PC-9 (cell line): Measurements from ENCODE around the gene MUC22. TPM values are rescaled to one million over a fixed set of nuclear protein-coding genes. Genes with fewer than 3 reads are reported as not detected.
A peak's percentile ranks its signal among the peaks of the same experiment; 100 is the strongest.

Source experiments
- BruUV-seq: library from RNA; stranded (reverse); fragments of 400-500 nt; replicated peaks from 2 replicates; lab custom pipeline; 2021; lab: Mats Ljungman, UMichigan
- CTCF ChIA-PET: fragments of 300-600 bp; sonication (Branson Sonifier 250); formaldehyde crosslinking; loops from one replicate; lab custom pipeline; 2022; ENCODE audit warnings: antibody characterized with exemption; lab: Charles Lee
- POLR2A ChIA-PET: fragments of 300-600 bp; sonication (Branson Sonifier 250); formaldehyde crosslinking; loops from one replicate; lab custom pipeline; 2022; ENCODE audit warnings: antibody characterized with exemption; ENCODE audit not compliant: unreplicated experiment; lab: Charles Lee
- DNase-seq, 2 experiments: peaks; one replicate each; pipeline versions ENCODE4 v3.0.0 to v3.0.0-alpha.2; 2015 to 2022; ENCODE audit warnings: mixed read lengths in 1 of 2
- H2AFZ ChIP-seq: fragments of 200-600 bp; sonication (generic); 2 replicates; pipeline ENCODE4 v1.8.1; 2017; ENCODE audit warnings: antibody characterized with exemption
- H3F3A ChIP-seq: fragments of 200-600 bp; sonication (generic); 2 replicates; pipeline ENCODE4 v1.8.1; 2017; ENCODE audit warnings: antibody characterized with exemption, mild to moderate bottlenecking, low read depth; ENCODE audit not compliant: insufficient read depth
- H3K27ac ChIP-seq: fragments of 200-600 bp; sonication (generic); 2 replicates; pipeline ENCODE4 v1.6.1; 2016; ENCODE audit warnings: mixed run types
- H3K27me3 ChIP-seq: fragments of 200-600 bp; sonication (generic); 2 replicates; pipeline ENCODE4 v1.6.1; 2016; ENCODE audit warnings: low read depth, mixed run types; ENCODE audit not compliant: insufficient read depth
- H3K36me3 ChIP-seq: fragments of 200-600 bp; sonication (generic); 2 replicates; pipeline ENCODE4 v1.6.1; 2016; ENCODE audit warnings: low read depth, mixed run types
- H3K4me1 ChIP-seq: fragments of 200-600 bp; sonication (generic); replicated peaks from 2 replicates; pipeline ENCODE4 v1.6.1; 2016; ENCODE audit warnings: mixed run types; ENCODE audit not compliant: insufficient read depth
- H3K4me2 ChIP-seq: fragments of 200-600 bp; sonication (generic); 2 replicates; pipeline ENCODE4 v1.6.1; 2017; ENCODE audit warnings: mixed run types
- H3K4me3 ChIP-seq: fragments of 200-600 bp; sonication (generic); 2 replicates; pipeline ENCODE4 v1.6.1; 2016; ENCODE audit warnings: mixed run types
- H3K79me2 ChIP-seq: fragments of 200-600 bp; sonication (generic); 2 replicates; pipeline ENCODE4 v1.6.1; 2017; ENCODE audit warnings: low read depth, mixed run types
- H3K9me2 ChIP-seq: fragments of 200-600 bp; sonication (generic); 2 replicates; pipeline ENCODE4 v1.8.1; 2017; ENCODE audit warnings: mild to moderate bottlenecking; ENCODE audit not compliant: insufficient read depth
- H3K9me3 ChIP-seq: fragments of 200-600 bp; sonication (generic); 2 replicates; pipeline ENCODE4 v1.8.1; 2016; ENCODE audit warnings: low read depth; ENCODE audit not compliant: insufficient read depth
- H4K20me1 ChIP-seq: fragments of 200-600 bp; sonication (generic); 2 replicates; pipeline ENCODE4 v1.8.1; 2017; ENCODE audit not compliant: insufficient read depth
- EZH2 ChIP-seq: fragments of 200-600 bp; sonication (generic); IDR thresholded peaks from 2 replicates; pipeline ENCODE4 v1.8.0; 2017; ENCODE audit warnings: antibody characterized with exemption, low read depth
- intact Hi-C: fragments of 100-400 bp; cut with micrococcal nuclease; formaldehyde crosslinking; loops from one replicate; pipeline ENCODE4 v1.10.0; 2022; ENCODE audit not compliant: unreplicated experiment
- total RNA-seq: library from RNA; stranded (reverse); gene quantifications from 2 replicates; pipeline ENCODE4 v1.2.3, GENCODE V29; 2021
- TF ChIP-seq, protein P1 (sequence below): fragments of 200-600 bp; sonication (generic); conservative IDR thresholded peaks from 2 replicates; pipeline ENCODE4 v1.6.1; 2017; ENCODE audit warnings: mixed run types, antibody characterized with exemption, mild to moderate bottlenecking, moderate library complexity

Gene MUC22
- total RNA-seq, 1 experiment from 2014 or later = not detected

- H4K20me1 ChIP-seq = no peaks in the 10 kb centered on the region
- no peaks in the 10 kb centered on the region for H3K9me2 ChIP-seq
- no peak overlapping the region for H2AFZ ChIP-seq
- H3K4me3 ChIP-seq = no peak overlapping the region
- BruUV-seq = no TSS peak
- H3K4me1 ChIP-seq = peaks cover 20% of the 10 kb centered on the region
- no peaks in the 10 kb centered on the region for H3K36me3 ChIP-seq
- H3K27ac ChIP-seq = no peak overlapping the region
- H3K9me3 ChIP-seq = 0 out of 2 replicates have a peak, but pooled peaks cover 9% of the 10 kb centered on the region
- H3F3A ChIP-seq = 0 out of 2 replicates have a peak, but pooled peaks cover 5% of the 10 kb centered on the region
- intact Hi-C loops = no loop called here
- DNase-seq = no peak
- no peaks in the 10 kb centered on the region for H3K79me2 ChIP-seq
- POLR2A ChIA-PET = interaction anchor here (0.6 kb wide), 1 partner anchor 129 kb away, joined by 3 read pairs; the partner anchor contains the start of gene GTF2H4
- TF ChIP-seq EZH2 = no peak
- TF ChIP-seq, protein P1, sequence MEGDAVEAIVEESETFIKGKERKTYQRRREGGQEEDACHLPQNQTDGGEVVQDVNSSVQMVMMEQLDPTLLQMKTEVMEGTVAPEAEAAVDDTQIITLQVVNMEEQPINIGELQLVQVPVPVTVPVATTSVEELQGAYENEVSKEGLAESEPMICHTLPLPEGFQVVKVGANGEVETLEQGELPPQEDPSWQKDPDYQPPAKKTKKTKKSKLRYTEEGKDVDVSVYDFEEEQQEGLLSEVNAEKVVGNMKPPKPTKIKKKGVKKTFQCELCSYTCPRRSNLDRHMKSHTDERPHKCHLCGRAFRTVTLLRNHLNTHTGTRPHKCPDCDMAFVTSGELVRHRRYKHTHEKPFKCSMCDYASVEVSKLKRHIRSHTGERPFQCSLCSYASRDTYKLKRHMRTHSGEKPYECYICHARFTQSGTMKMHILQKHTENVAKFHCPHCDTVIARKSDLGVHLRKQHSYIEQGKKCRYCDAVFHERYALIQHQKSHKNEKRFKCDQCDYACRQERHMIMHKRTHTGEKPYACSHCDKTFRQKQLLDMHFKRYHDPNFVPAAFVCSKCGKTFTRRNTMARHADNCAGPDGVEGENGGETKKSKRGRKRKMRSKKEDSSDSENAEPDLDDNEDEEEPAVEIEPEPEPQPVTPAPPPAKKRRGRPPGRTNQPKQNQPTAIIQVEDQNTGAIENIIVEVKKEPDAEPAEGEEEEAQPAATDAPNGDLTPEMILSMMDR = no peak
- H3K27me3 ChIP-seq = no peaks in the 10 kb centered on the region
- CTCF ChIA-PET = no interaction called here
- H3K4me2 ChIP-seq = no peak overlapping the region
These were observed 26.9 kb downstream of the MUC22 start for GRCh38 chr6:31037169-31037568.

DNA sequence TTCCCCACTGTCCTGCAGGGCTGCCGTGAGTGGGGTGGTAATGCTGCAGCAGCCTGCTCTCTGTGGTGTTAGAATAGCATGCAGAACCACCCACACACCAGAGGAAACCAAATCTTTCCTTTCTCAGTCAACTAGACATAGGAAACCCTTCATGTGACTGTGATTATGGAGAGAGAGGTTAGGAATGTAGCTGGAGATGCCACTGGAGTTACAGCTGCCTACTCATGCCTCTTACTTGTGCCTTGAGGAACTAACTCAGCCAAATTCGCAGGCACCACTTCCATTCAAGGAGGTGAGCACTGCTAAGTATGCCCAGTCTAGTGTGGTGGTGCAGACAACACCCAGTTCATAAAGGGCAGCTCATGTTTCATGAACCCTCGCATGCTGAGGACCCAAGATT, 27.4 kb downstream of the MUC22 start:
- H3K4me3 ChIP-seq = no peak overlapping the region
- no peak for TF ChIP-seq EZH2
- TF ChIP-seq, protein P1 = no peak
- 0 out of 2 replicates have a peak, but pooled peaks cover 9% of the 10 kb centered on the region for H3K9me3 ChIP-seq
- no peak overlapping the region for H3K27ac ChIP-seq
- POLR2A ChIA-PET = interaction anchor here (0.6 to 0.7 kb wide), 2 partner anchors 77 to 130 kb away, joined by 3 to 6 read pairs; partner anchors contain the start of genes GTF2H4 and PSORS1C1
- H3K4me2 ChIP-seq = no peak overlapping the region
- H2AFZ ChIP-seq = no peak overlapping the region
- H3K27me3 ChIP-seq = no peaks in the 10 kb centered on the region
- no peaks in the 10 kb centered on the region for H3K9me2 ChIP-seq
- intact Hi-C loops = no loop called here
- no peaks in the 10 kb centered on the region for H3K36me3 ChIP-seq
- no TSS peak for BruUV-seq
- CTCF ChIA-PET = no interaction called here
- H4K20me1 ChIP-seq = no peaks in the 10 kb centered on the region
- H3K4me1 ChIP-seq = peaks cover 20% of the 10 kb centered on the region
- H3K79me2 ChIP-seq = no peaks in the 10 kb centered on the region
- H3F3A ChIP-seq = 0 out of 2 replicates have a peak, but pooled peaks cover 5% of the 10 kb centered on the region
- DNase-seq = peak in 1 of 2 experiments; percentile 47

DNA sequence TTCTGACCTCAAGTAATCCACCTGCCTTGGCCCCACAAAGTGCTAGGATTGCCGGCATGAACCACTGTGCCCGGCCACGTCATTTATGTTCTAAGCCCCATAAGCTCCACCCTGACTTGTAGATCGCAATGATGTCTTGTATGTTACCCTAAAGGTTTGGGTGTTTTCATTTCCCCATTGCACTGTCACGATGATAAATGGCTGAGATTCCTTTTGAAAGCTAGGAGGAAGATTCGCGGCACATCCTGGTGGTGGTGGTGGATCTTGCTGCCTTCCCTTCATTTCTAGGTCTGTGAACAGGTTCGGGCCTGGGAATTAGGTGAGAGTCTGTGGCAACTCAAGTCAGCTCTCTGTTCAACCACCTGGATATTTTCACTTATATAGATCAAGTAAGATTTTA, 28.3 kb downstream of the MUC22 start:
- Histone ChIP-seq H3K27me3 (no peaks in the 10 kb centered on the region), H3K4me1 (peaks cover 20% of the 10 kb centered on the region), H3K9me2 (no peaks in the 10 kb centered on the region), H3K9me3 (0 out of 2 replicates have a peak, but pooled peaks cover 9% of the 10 kb centered on the region), H2AFZ (no peak overlapping the region), H3K27ac (no peak overlapping the region), H4K20me1 (no peaks in the 10 kb centered on the region), H3F3A (peaks cover 5% of the 10 kb centered on the region; the same call in 1 of the 2 replicates), H3K36me3 (no peaks in the 10 kb centered on the region), H3K79me2 (no peaks in the 10 kb centered on the region), H3K4me2 (no peak overlapping the region), H3K4me3 (no peak overlapping the region)
- TF ChIP-seq, protein P1 = no peak
- TF ChIP-seq EZH2 = no peak
- no peak for DNase-seq
- POLR2A ChIA-PET = no interaction called here
- intact Hi-C loops = no loop called here
- BruUV-seq = no TSS peak
- CTCF ChIA-PET = no interaction called here
